ENCODE measurements around the gene MRPL39. TPM values are rescaled to one million over a fixed set of nuclear protein-coding genes. Genes with fewer than 3 reads are reported as not detected.

MRPL39 gene
- total and polyA plus RNA-seq, 2 donors from 2014 or later = 24.1 to 52.7 TPM

GRCh38 chr21:25569711-25570110 is 37.6 kb downstream of the MRPL39 start:
- intact Hi-C loops (cut with DNase I) = no loop called here

GRCh38 chr21:25569084-25569483 is 38.2 kb downstream of the MRPL39 start:
- Histone ChIP-seq H3K27me3 (ENCODE audit: control insufficient read depth, insufficient read depth, low read length) (no peaks in the 10 kb centered on the region), H3K4me3 (ENCODE audit: low read length in 3 of 3) (no peak overlapping the region), H3K36me3 (ENCODE audit: control insufficient read depth in 2 of 3, insufficient read depth in 3 of 3, low read length in 3 of 3) (peaks cover 0 to 2% (median 0%) of the 10 kb centered on the region in 3 donors), H3K27ac (ENCODE audit: low read depth in 2 of 2, low read length in 2 of 2) (no peak overlapping the region), H3K9ac (ENCODE audit: low read length in 3 of 3) (no peak overlapping the region), H3K9me3 (ENCODE audit: control insufficient read depth in 2 of 3, insufficient read depth in 1 of 3, low read length in 3 of 3) (no peaks in the 10 kb centered on the region), H3K4me1 (ENCODE audit: control insufficient read depth in 2 of 3, insufficient read depth in 2 of 3, low read depth in 1 of 3, low read length in 3 of 3) (peaks cover 0 to 7% (median 0%) of the 10 kb centered on the region in 3 donors)
- FAIRE-seq (no peak), DNase-seq (no peak)
- TF ChIP-seq CTCF (IDR thresholded peaks at IDR 0.05; ENCODE audit: borderline replicate concordance, extremely low read depth, insufficient read depth) = no peak
- intact Hi-C loops (cut with DNase I) = no loop called here

More at GRCh38 chr21:25569711-25570110, 37.6 kb downstream of the MRPL39 start:
- no peak overlapping the region for H3K9ac ChIP-seq (ENCODE audit: low read length in 3 of 3)
- DNase-seq (no peak), FAIRE-seq (no peak)
- H3K4me1 ChIP-seq (ENCODE audit: control insufficient read depth in 2 of 3, insufficient read depth in 2 of 3, low read depth in 1 of 3, low read length in 3 of 3) = peaks cover 0 to 7% (median 0%) of the 10 kb centered on the region in 3 donors
- no peaks in the 10 kb centered on the region for H3K27me3 ChIP-seq (ENCODE audit: control insufficient read depth, insufficient read depth, low read length)
- no peak for TF ChIP-seq CTCF (IDR thresholded peaks at IDR 0.05; ENCODE audit: borderline replicate concordance, extremely low read depth, insufficient read depth)
- H3K27ac ChIP-seq (ENCODE audit: low read depth in 2 of 2, low read length in 2 of 2) = no peak overlapping the region
- H3K9me3 ChIP-seq (ENCODE audit: control insufficient read depth in 2 of 3, insufficient read depth in 1 of 3, low read length in 3 of 3) = no peaks in the 10 kb centered on the region
- H3K36me3 ChIP-seq (ENCODE audit: control insufficient read depth in 2 of 3, insufficient read depth in 3 of 3, low read length in 3 of 3) = peaks cover 0 to 2% (median 0%) of the 10 kb centered on the region in 3 donors
- no peak overlapping the region for H3K4me3 ChIP-seq (ENCODE audit: low read length in 3 of 3)

- intact Hi-C loops (cut with DNase I) = no loop called here
- peak overlapping the region in 1 of 2 donors; percentile 14 for H3K27ac ChIP-seq (ENCODE audit: low read depth in 2 of 2, low read length in 2 of 2)
- FAIRE-seq (no peak), DNase-seq (peak; percentile 71 to 95 (median 73))
- peaks cover 0 to 7% (median 0%) of the 10 kb centered on the region in 3 donors for H3K4me1 ChIP-seq (ENCODE audit: control insufficient read depth in 2 of 3, insufficient read depth in 2 of 3, low read depth in 1 of 3, low read length in 3 of 3)
- TF ChIP-seq CTCF (IDR thresholded peaks at IDR 0.05; ENCODE audit: borderline replicate concordance, extremely low read depth, insufficient read depth) = no peak
- H3K36me3 ChIP-seq (ENCODE audit: control insufficient read depth in 2 of 3, insufficient read depth in 3 of 3, low read length in 3 of 3) = peaks cover 0 to 2% (median 0%) of the 10 kb centered on the region in 3 donors
- peak overlapping the region in 1 of 3 donors; percentile 37 for H3K4me3 ChIP-seq (ENCODE audit: low read length in 3 of 3)
- H3K9me3 ChIP-seq (ENCODE audit: control insufficient read depth in 2 of 3, insufficient read depth in 1 of 3, low read length in 3 of 3) = no peaks in the 10 kb centered on the region
- peak overlapping the region in 1 of 3 donors; percentile 3 for H3K9ac ChIP-seq (ENCODE audit: low read length in 3 of 3)
- H3K27me3 ChIP-seq (ENCODE audit: control insufficient read depth, insufficient read depth, low read length) = no peaks in the 10 kb centered on the region
Measured at GRCh38 chr21:25568246-25568645, 39.0 kb downstream of the MRPL39 start.

GRCh38 chr21:25567472-25567871 is 39.8 kb downstream of the MRPL39 start:
- FAIRE-seq = no peak
- H3K36me3 ChIP-seq (ENCODE audit: control insufficient read depth in 2 of 3, insufficient read depth in 3 of 3, low read length in 3 of 3) = peaks cover 0 to 2% (median 0%) of the 10 kb centered on the region in 3 donors
- no peaks in the 10 kb centered on the region for H3K27me3 ChIP-seq (ENCODE audit: control insufficient read depth, insufficient read depth, low read length)
- no peak for DNase-seq
- no peak overlapping the region for H3K9ac ChIP-seq (ENCODE audit: low read length in 3 of 3)
- no peak overlapping the region for H3K27ac ChIP-seq (ENCODE audit: low read depth in 2 of 2, low read length in 2 of 2)
- H3K4me1 ChIP-seq (ENCODE audit: control insufficient read depth in 2 of 3, insufficient read depth in 2 of 3, low read depth in 1 of 3, low read length in 3 of 3) = peaks cover 0 to 7% (median 0%) of the 10 kb centered on the region in 3 donors
- no peak for TF ChIP-seq CTCF (IDR thresholded peaks at IDR 0.05; ENCODE audit: borderline replicate concordance, extremely low read depth, insufficient read depth)
- intact Hi-C loops (cut with DNase I) = no loop called here
- no peak overlapping the region for H3K4me3 ChIP-seq (ENCODE audit: low read length in 3 of 3)
- no peaks in the 10 kb centered on the region for H3K9me3 ChIP-seq (ENCODE audit: control insufficient read depth in 2 of 3, insufficient read depth in 1 of 3, low read length in 3 of 3)
